Stimulated activated CD8-positive, alpha-beta memory T cell treated with anti-CD3 and anti-CD28 coated beads, Interleukin-4, amount 100 ng/mL, for 48 hours (primary cell): ENCODE measurements around the gene CCDC9B.

Experiments
- DNase-seq: peaks from one replicate; pipeline ENCODE4 v3.0.0-alpha.2; 2020

The CCDC9B gene

GRCh38 chr15:40325700-40326099, 15.0 kb downstream of the CCDC9B start:
- DNase-seq = no peak

GRCh38 chr15:40325188-40325587, 15.6 kb downstream of the CCDC9B start:
- DNase-seq = no peak

- DNase-seq = peak; percentile 45
These were observed 16.5 kb downstream of the CCDC9B start for GRCh38 chr15:40323953-40324937.

- DNase-seq = peak; percentile 93
These were observed 17.3 kb downstream of the CCDC9B start, which contains the start of gene INAFM2 for GRCh38 chr15:40323239-40323952. Gene INAFM2 (plus strand): TSS chr15:40323692. CDS start chr15:40324056, 364 bp downstream.

GRCh38 chr15:40322531-40323238, 18.1 kb downstream of the CCDC9B start:
- no peak for DNase-seq

GRCh38 chr15:40320931-40321371, 19.8 kb downstream of the CCDC9B start:
- peak; percentile 60 for DNase-seq

GRCh38 chr15:40320409-40320808, 20.3 kb downstream of the CCDC9B start:
- no peak for DNase-seq

- no peak for DNase-seq
These were observed 23.2 kb downstream of the CCDC9B start for GRCh38 chr15:40317580-40317979.

- DNase-seq = no peak
These were observed 23.8 kb downstream of the CCDC9B start for GRCh38 chr15:40316931-40317330.

GRCh38 chr15:40314723-40315276, 25.9 kb downstream of the CCDC9B start:
- no peak for DNase-seq

GRCh38 chr15:40313531-40314398, 27.0 kb downstream of the CCDC9B start:
- DNase-seq = peak; percentile 38

GRCh38 chr15:40312370-40313158, 28.2 kb downstream of the CCDC9B start:
- DNase-seq = no peak

GRCh38 chr15:40310993-40311392, 29.7 kb downstream of the CCDC9B start:
- DNase-seq = no peak

GRCh38 chr15:40310001-40310959, 30.5 kb downstream of the CCDC9B start:
- peak; percentile 82 for DNase-seq

- no peak for DNase-seq
These were observed 31.3 kb downstream of the CCDC9B start for GRCh38 chr15:40309344-40309862.

GRCh38 chr15:40307421-40308211, 33.1 kb downstream of the CCDC9B start, which contains the start of gene PLCB2:
Gene PLCB2 (minus strand): TSS chr15:40307935. CDS start chr15:40307672, 263 bp downstream.
- DNase-seq = peak; percentile 74

GRCh38 chr15:40306908-40307307, 33.8 kb downstream of the CCDC9B start:
- peak; percentile 39 for DNase-seq

GRCh38 chr15:40306371-40306770, 34.4 kb downstream of the CCDC9B start:
- no peak for DNase-seq
